ENCODE results near the gene PDIA5.

Gene PDIA5

DNA sequence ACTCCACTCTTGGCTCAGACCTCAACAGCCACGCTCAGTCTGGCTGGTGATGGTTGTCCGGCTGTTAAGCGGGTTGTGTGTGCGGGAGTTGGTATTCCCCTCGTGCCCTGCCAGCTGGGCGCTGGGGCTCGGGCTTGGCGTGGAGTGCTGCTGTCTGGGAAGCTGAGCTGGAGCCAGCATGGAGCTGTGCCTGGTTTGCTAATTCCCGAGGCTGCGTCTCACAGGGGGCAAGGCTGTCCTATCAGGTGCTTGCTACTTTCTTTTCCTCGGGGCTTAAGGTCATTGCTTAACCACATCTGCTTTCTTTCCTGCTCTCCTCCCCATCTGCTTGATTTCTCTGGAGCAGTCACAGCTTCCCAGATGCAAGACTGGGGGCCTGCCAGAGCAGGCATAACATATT, 29.9 kb downstream of the PDIA5 start:
- DNase-seq (ENCODE audit: low read depth) = no peak
- no peak overlapping the region for H3K4me3 ChIP-seq (ENCODE audit: low read length)
- TF ChIP-seq, protein P1, sequence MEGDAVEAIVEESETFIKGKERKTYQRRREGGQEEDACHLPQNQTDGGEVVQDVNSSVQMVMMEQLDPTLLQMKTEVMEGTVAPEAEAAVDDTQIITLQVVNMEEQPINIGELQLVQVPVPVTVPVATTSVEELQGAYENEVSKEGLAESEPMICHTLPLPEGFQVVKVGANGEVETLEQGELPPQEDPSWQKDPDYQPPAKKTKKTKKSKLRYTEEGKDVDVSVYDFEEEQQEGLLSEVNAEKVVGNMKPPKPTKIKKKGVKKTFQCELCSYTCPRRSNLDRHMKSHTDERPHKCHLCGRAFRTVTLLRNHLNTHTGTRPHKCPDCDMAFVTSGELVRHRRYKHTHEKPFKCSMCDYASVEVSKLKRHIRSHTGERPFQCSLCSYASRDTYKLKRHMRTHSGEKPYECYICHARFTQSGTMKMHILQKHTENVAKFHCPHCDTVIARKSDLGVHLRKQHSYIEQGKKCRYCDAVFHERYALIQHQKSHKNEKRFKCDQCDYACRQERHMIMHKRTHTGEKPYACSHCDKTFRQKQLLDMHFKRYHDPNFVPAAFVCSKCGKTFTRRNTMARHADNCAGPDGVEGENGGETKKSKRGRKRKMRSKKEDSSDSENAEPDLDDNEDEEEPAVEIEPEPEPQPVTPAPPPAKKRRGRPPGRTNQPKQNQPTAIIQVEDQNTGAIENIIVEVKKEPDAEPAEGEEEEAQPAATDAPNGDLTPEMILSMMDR (IDR thresholded peaks at IDR 0.05; ENCODE audit: insufficient read depth, low read depth, low read length, missing control alignments) = no peak

GRCh38 chr3:123098426-123099330, 31.9 kb downstream of the PDIA5 start:
- H3K4me3 ChIP-seq (ENCODE audit: low read length) = no peak overlapping the region
- TF ChIP-seq, protein P1 (IDR thresholded peaks at IDR 0.05; ENCODE audit: insufficient read depth, low read depth, low read length, missing control alignments) = no peak
- no peak for DNase-seq (ENCODE audit: low read depth)

GRCh38 chr3:123099331-123100192, 32.7 kb downstream of the PDIA5 start:
- no peak overlapping the region for H3K4me3 ChIP-seq (ENCODE audit: low read length)
- no peak for DNase-seq (ENCODE audit: low read depth)
- TF ChIP-seq, protein P1 (IDR thresholded peaks at IDR 0.05; ENCODE audit: insufficient read depth, low read depth, low read length, missing control alignments) = no peak

DNA sequence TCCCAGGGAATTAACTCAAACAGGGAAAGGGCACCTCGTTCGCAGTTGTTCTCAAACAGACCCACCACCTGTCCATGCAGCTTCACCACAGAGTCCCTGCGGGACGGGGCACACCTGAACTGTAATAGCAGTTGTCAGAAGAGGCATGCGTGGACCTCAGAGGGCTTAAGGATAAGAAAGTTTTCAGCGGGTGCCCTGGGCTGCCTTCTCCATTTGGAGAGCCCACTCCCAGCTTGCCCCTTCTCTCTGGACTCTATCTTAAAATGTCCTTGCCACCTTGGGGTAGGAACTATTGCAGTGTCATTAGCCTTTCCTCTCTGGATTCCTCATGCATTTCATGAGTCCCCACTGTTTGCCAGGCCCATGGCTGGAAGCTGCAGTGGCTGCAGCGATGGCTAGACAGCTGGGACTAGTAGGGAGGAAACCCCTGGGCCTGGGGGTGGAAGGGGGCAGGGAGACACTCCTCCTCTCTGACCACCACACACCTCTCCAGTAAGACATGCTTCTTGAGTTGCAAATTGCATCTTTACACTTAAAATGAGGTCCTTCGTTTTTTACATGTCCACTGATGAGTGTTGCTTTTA, 33.5 kb downstream of the PDIA5 start:
- TF ChIP-seq, protein P1 (IDR thresholded peaks at IDR 0.05; ENCODE audit: insufficient read depth, low read depth, low read length, missing control alignments) = no peak
- no peak for DNase-seq (ENCODE audit: low read depth)
- no peak overlapping the region for H3K4me3 ChIP-seq (ENCODE audit: low read length)

- TF ChIP-seq, protein P1 (IDR thresholded peaks at IDR 0.05; ENCODE audit: insufficient read depth, low read depth, low read length, missing control alignments) = no peak
- no peak overlapping the region for H3K4me3 ChIP-seq (ENCODE audit: low read length)
- no peak for DNase-seq (ENCODE audit: low read depth)
Observed at GRCh38 chr3:123102249-123102648, 35.4 kb downstream of the PDIA5 start.

- no peak overlapping the region for H3K4me3 ChIP-seq (ENCODE audit: low read length)
- TF ChIP-seq, protein P1 (IDR thresholded peaks at IDR 0.05; ENCODE audit: insufficient read depth, low read depth, low read length, missing control alignments) = no peak
- DNase-seq (ENCODE audit: low read depth) = no peak
Observed at GRCh38 chr3:123102826-123103225, 36.0 kb downstream of the PDIA5 start.

Data from epithelial cell of esophagus (primary cell).